HL-60 (cell line): ENCODE data around the gene SCLT1.

ENCODE experiments used
- CTCF ChIP-seq: IDR thresholded peaks from one replicate; pipeline ENCODE4 v1.5.1; 2011; ENCODE audit warnings: low read length, control low read depth, inconsistent platforms; ENCODE audit not compliant: insufficient read depth
- GABPA ChIP-seq: IDR thresholded peaks from 2 replicates; pipeline ENCODE4 v1.6.1; 2012; ENCODE audit warnings: low read depth
- POLR2AphosphoS5 ChIP-seq: IDR thresholded peaks from 2 replicates; pipeline ENCODE4 v1.6.1; 2012; ENCODE audit warnings: low read depth
- SPI1 ChIP-seq: IDR thresholded peaks from 2 replicates; pipeline ENCODE4 v1.6.1; 2012; ENCODE audit warnings: low read depth, mild to moderate bottlenecking, borderline replicate concordance
- TF ChIP-seq, protein P1 (sequence below): IDR thresholded peaks from 2 replicates; pipeline ENCODE4 v1.6.1; 2012; ENCODE audit warnings: low read depth; ENCODE audit not compliant: insufficient replicate concordance

DNA sequence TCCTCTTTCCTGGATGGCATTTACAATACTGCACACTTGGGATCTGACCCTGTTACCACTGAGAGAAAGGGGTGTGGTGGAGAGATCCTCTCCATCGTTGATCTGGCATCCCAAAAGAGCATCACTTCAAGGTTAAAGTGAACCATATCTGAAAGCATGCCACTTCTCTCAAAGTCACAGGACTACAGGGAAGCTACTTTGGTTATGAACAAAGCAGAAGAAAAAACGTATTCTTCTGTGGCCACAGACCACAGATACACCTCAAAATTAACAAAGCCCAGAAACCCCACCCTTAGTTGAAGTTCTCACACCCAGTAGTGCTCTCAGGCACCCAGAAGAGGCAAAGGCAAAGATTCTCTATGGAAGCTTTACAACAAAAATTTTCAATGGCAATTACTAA lies 175.6 kb downstream of the SCLT1 start:
- TF ChIP-seq, protein P1, sequence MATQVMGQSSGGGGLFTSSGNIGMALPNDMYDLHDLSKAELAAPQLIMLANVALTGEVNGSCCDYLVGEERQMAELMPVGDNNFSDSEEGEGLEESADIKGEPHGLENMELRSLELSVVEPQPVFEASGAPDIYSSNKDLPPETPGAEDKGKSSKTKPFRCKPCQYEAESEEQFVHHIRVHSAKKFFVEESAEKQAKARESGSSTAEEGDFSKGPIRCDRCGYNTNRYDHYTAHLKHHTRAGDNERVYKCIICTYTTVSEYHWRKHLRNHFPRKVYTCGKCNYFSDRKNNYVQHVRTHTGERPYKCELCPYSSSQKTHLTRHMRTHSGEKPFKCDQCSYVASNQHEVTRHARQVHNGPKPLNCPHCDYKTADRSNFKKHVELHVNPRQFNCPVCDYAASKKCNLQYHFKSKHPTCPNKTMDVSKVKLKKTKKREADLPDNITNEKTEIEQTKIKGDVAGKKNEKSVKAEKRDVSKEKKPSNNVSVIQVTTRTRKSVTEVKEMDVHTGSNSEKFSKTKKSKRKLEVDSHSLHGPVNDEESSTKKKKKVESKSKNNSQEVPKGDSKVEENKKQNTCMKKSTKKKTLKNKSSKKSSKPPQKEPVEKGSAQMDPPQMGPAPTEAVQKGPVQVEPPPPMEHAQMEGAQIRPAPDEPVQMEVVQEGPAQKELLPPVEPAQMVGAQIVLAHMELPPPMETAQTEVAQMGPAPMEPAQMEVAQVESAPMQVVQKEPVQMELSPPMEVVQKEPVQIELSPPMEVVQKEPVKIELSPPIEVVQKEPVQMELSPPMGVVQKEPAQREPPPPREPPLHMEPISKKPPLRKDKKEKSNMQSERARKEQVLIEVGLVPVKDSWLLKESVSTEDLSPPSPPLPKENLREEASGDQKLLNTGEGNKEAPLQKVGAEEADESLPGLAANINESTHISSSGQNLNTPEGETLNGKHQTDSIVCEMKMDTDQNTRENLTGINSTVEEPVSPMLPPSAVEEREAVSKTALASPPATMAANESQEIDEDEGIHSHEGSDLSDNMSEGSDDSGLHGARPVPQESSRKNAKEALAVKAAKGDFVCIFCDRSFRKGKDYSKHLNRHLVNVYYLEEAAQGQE: no peak
- TF ChIP-seq CTCF: no peak
- no peak; the same call in 1 of the 2 replicates for TF ChIP-seq SPI1
- TF ChIP-seq POLR2AphosphoS5: no peak
- no peak for TF ChIP-seq GABPA
